Breast epithelium (tissue), 4 donors: ENCODE measurements around the gene TMEM91. TPM values are rescaled to one million over a fixed set of nuclear protein-coding genes. Genes with fewer than 3 reads are reported as not detected.

Source experiments
- DNase-seq, 2 donors: peaks; one replicate each; pipeline ENCODE4 v3.0.0-alpha.2; 2019; ENCODE audit warnings: low spot score in 2 of 2
- H3K27ac ChIP-seq, 2 donors: fragments of 200-600 bp; sonication (generic) in 1 of 2; one replicate each; pipeline ENCODE4 v1.5.1; 2016 to 2019; ENCODE audit warnings: mild to moderate bottlenecking in 1 of 2
- H3K27me3 ChIP-seq, 2 donors: fragments of 200-600 bp; sonication (generic) in 1 of 2; one replicate each; pipeline versions ENCODE4 v1.5.1 to v1.6.0; 2017 to 2019; ENCODE audit warnings: control low read depth in 1 of 2, mild to moderate bottlenecking in 1 of 2
- H3K36me3 ChIP-seq: fragments of 200-600 bp; one replicate; pipeline ENCODE4 v1.5.1; 2019
- H3K4me1 ChIP-seq, 2 donors: fragments of 200-600 bp; sonication (generic); one replicate each; pipeline ENCODE4 v1.5.1; 2016 to 2019; ENCODE audit warnings: control low read depth in 1 of 2
- H3K4me3 ChIP-seq, 3 donors: fragments of 200-600 bp; sonication (generic); 1 replicate in 2 of 3; 2 replicates in 1 of 3; pipeline ENCODE4 v1.5.1; 2016 to 2019; ENCODE audit warnings: mild to moderate bottlenecking in 3 of 3, moderate library complexity in 2 of 3
- H3K9me3 ChIP-seq, 2 donors: fragments of 200-600 bp; sonication (generic) in 1 of 2; one replicate each; pipeline ENCODE4 v1.5.1; 2016 to 2019; ENCODE audit warnings: control low read depth in 1 of 2
- CTCF ChIP-seq, 3 donors: fragments of 450-650 bp; IDR thresholded peaks; one replicate each; pipeline ENCODE4 v1.5.1; 2016 to 2017; ENCODE audit warnings: antibody characterized with exemption in 3 of 3, mild to moderate bottlenecking in 3 of 3, moderate library complexity in 3 of 3
- POLR2A ChIP-seq: fragments of 450-650 bp; IDR thresholded peaks from one replicate; pipeline ENCODE4 v1.6.1; 2016; ENCODE audit warnings: antibody characterized with exemption, mild to moderate bottlenecking, moderate library complexity
- POLR2AphosphoS5 ChIP-seq, 3 donors: sonication (generic); formaldehyde crosslinking; IDR thresholded peaks; one replicate each; pipeline ENCODE4 v1.6.1; 2017; ENCODE audit warnings: antibody characterized with exemption in 3 of 3
- intact Hi-C: fragments of 100-400 bp; cut with DNase I; formaldehyde crosslinking; loops from one replicate; pipeline ENCODE4 v1.15.1; 2023; ENCODE audit warnings: low total_unique reads
- total RNA-seq, 3 donors: library from RNA; depleted of rRNA; stranded (reverse); fragments of >200 nt; gene quantifications; one replicate each; pipeline ENCODE4 v1.1.0, GENCODE V29; 2016

Gene TMEM91
- total RNA-seq = 10 to 100 TPM; 15.7 to 29.2 (median 17.0) TPM

- Histone ChIP-seq H3K27me3 (no peaks in the 10 kb centered on the region), H3K4me3 (peak within 1 kb of the TSS; percentile 65 to 86 (median 72)), H3K4me1 (peaks cover 8 to 14% of the 10 kb centered on the region in 2 donors), H3K27ac (peak within 1 kb of the TSS; percentile 83 to 93), H3K36me3 (no peaks in the 10 kb centered on the region), H3K9me3 (no peaks in the 10 kb centered on the region)
- TF ChIP-seq POLR2A = no peak
- no peak for TF ChIP-seq POLR2AphosphoS5 (IDR thresholded peaks at IDR 0.05)
- no peak for TF ChIP-seq CTCF (IDR thresholded peaks at IDR 0.05)
- no peak for DNase-seq
- intact Hi-C loops = no loop called here
Observed at GRCh38 chr19:41376241-41376997, at the start of gene TMEM91. Gene TMEM91, plus strand, starts transcription at chr19:41376533. Its CDS starts 1,777 bp downstream, at chr19:41378310.

- TF ChIP-seq CTCF (IDR thresholded peaks at IDR 0.05) (no peak), POLR2A (no peak), POLR2AphosphoS5 (IDR thresholded peaks at IDR 0.05) (no peak)
- Histone ChIP-seq H3K9me3 (no peaks in the 10 kb centered on the region), H3K4me3 (peak overlapping the region in 2 of 3 donors; percentile 51 to 59), H3K27ac (peak overlapping the region; percentile 81 to 87), H3K27me3 (no peaks in the 10 kb centered on the region), H3K4me1 (peaks cover 10 to 11% of the 10 kb centered on the region in 2 donors), H3K36me3 (no peaks in the 10 kb centered on the region)
- intact Hi-C loops = no loop called here
- DNase-seq = no peak
Observed at GRCh38 chr19:41327076-41327575, 49.2 kb upstream of the TMEM91 start.

DNA sequence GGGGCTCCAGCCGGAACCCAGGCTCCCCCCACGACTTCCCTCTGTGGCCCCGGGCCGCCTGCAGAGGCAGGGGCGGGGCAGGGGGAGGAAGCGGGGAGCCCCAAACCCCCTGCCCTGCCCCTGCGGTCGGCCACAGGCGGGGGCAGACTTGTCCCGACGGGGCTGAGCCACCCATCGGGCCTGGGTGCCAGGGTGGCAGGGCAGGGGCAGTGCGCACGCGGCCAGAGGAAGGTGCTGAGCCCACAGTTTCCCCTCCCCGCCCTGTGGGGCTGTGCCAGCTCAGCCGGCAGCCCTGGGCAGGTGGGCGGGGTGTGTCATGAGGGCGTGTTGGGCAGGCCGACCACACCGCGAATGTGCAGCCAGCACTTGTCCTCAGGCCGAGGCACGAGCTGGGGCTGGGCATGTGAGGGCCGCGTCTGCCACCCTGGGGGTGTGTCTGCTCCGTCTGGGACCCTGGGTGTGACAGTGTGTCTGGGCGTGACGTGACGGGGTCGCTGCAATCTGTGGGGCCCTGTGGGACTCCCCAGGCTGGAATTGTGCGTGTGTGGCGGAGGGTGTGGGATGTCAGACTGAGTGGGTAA, 48.7 kb upstream of the TMEM91 start:
- Histone ChIP-seq H3K9me3 (no peaks in the 10 kb centered on the region), H3K27ac (peak overlapping the region; percentile 81 to 87), H3K36me3 (no peaks in the 10 kb centered on the region), H3K4me3 (peak overlapping the region in 2 of 3 donors; percentile 51 to 59), H3K4me1 (peaks cover 10 to 11% of the 10 kb centered on the region in 2 donors), H3K27me3 (no peaks in the 10 kb centered on the region)
- intact Hi-C loops = no loop called here
- TF ChIP-seq POLR2AphosphoS5 (IDR thresholded peaks at IDR 0.05) (peak in 2 of 3 donors; percentile 2 to 19), POLR2A (no peak)
- DNase-seq = peak; percentile 78 to 79

GRCh38 chr19:41328157-41328841, 48.0 kb upstream of the TMEM91 start:
- TF ChIP-seq POLR2AphosphoS5 (IDR thresholded peaks at IDR 0.05) = no peak
- TF ChIP-seq POLR2A = no peak
- no peak for TF ChIP-seq CTCF (IDR thresholded peaks at IDR 0.05)
- DNase-seq = no peak
- Histone ChIP-seq H3K9me3 (no peaks in the 10 kb centered on the region), H3K4me1 (peaks cover 10 to 11% of the 10 kb centered on the region in 2 donors), H3K27ac (peak overlapping the region; percentile 81 to 87), H3K27me3 (no peaks in the 10 kb centered on the region), H3K36me3 (no peaks in the 10 kb centered on the region), H3K4me3 (peak overlapping the region in 2 of 3 donors; percentile 51 to 59)
- intact Hi-C loops = no loop called here

DNA sequence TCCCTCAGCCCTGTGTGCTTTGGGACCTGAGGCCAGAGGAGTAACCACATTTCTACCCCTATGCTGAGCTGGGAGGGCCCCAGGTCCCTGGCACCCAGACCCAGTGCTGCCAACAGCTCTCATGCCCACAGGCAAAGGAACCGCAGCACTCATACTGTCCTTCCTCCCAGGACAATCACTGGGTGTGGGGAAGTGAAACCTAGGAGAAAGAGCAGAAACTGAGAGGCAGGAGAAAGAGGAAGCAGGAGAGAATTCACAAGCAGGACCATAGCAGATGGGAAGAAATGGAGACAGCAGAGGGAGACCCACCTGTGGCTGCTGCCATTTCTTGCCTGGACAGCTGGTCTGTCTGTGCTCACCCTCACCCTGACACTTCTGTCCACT, 47.5 kb upstream of the TMEM91 start:
- Histone ChIP-seq H3K4me1 (peaks cover 10 to 11% of the 10 kb centered on the region in 2 donors), H3K9me3 (no peaks in the 10 kb centered on the region), H3K36me3 (no peaks in the 10 kb centered on the region), H3K27me3 (no peaks in the 10 kb centered on the region), H3K27ac (peak overlapping the region; percentile 81 to 87), H3K4me3 (no peak overlapping the region)
- intact Hi-C loops = no loop called here
- TF ChIP-seq POLR2A (no peak), CTCF (IDR thresholded peaks at IDR 0.05) (no peak), POLR2AphosphoS5 (IDR thresholded peaks at IDR 0.05) (no peak)
- DNase-seq = no peak
